ENCODE data around the gene ATG12.

- TF ChIP-seq POLR2A (IDR thresholded peaks at IDR 0.05) (no peak), CTCF (IDR thresholded peaks at IDR 0.05) (no peak)
Measured at GRCh38 chr5:115859378-115859777, 18.0 kb upstream of the ATG12 start.

Data from Peyer's patch (tissue), 4 donors.